ENCODE data around the gene DCDC1.

The DCDC1 gene

GRCh38 chr11:31141789-31142188 is 227.8 kb downstream of the DCDC1 start:
- H3K4me1 ChIP-seq (ENCODE audit: control insufficient read depth, insufficient read depth, low read length): no peaks in the 10 kb centered on the region
- no peaks in the 10 kb centered on the region for H3K9me3 ChIP-seq (ENCODE audit: control insufficient read depth, insufficient read depth, low read length)
- no CpG with 5 or more reads among the region's 6 CpGs for whole genome bisulfite sequencing (ENCODE audit: insufficient coverage, insufficient read length)
- H3K27ac ChIP-seq (ENCODE audit: low read length): no peak overlapping the region
- no peak overlapping the region for H3K4me3 ChIP-seq (ENCODE audit: low read length)
- DNase-seq (ENCODE audit: low read depth, low spot score): no peak
- H3K27me3 ChIP-seq (ENCODE audit: control insufficient read depth, insufficient read depth, low read length): no peaks in the 10 kb centered on the region
- H3K36me3 ChIP-seq (ENCODE audit: control insufficient read depth, insufficient read depth, low read length): no peaks in the 10 kb centered on the region

GRCh38 chr11:31139479-31139878 is 230.1 kb downstream of the DCDC1 start:
- no peak for DNase-seq (ENCODE audit: low read depth, low spot score)
- Histone ChIP-seq H3K4me1 (ENCODE audit: control insufficient read depth, insufficient read depth, low read length) (no peaks in the 10 kb centered on the region), H3K27ac (ENCODE audit: low read length) (no peak overlapping the region), H3K36me3 (ENCODE audit: control insufficient read depth, insufficient read depth, low read length) (no peaks in the 10 kb centered on the region), H3K9me3 (ENCODE audit: control insufficient read depth, insufficient read depth, low read length) (no peaks in the 10 kb centered on the region), H3K27me3 (ENCODE audit: control insufficient read depth, insufficient read depth, low read length) (no peaks in the 10 kb centered on the region), H3K4me3 (ENCODE audit: low read length) (no peak overlapping the region)
- no CpG with 5 or more reads among the region's 4 CpGs for WGBS (ENCODE audit: insufficient coverage, insufficient read length)

- DNase-seq (ENCODE audit: low read depth, low spot score): no peak
- Histone ChIP-seq H3K27ac (ENCODE audit: low read length) (no peak overlapping the region), H3K27me3 (ENCODE audit: control insufficient read depth, insufficient read depth, low read length) (no peaks in the 10 kb centered on the region), H3K36me3 (ENCODE audit: control insufficient read depth, insufficient read depth, low read length) (no peaks in the 10 kb centered on the region), H3K9me3 (ENCODE audit: control insufficient read depth, insufficient read depth, low read length) (no peaks in the 10 kb centered on the region), H3K4me1 (ENCODE audit: control insufficient read depth, insufficient read depth, low read length) (no peaks in the 10 kb centered on the region), H3K4me3 (ENCODE audit: low read length) (no peak overlapping the region)
- WGBS (ENCODE audit: insufficient coverage, insufficient read length): no CpG with 5 or more reads among the region's 6 CpGs
These were observed 236.8 kb downstream of the DCDC1 start for GRCh38 chr11:31132531-31133421.

- Histone ChIP-seq H3K9me3 (ENCODE audit: control insufficient read depth, insufficient read depth, low read length) (no peaks in the 10 kb centered on the region), H3K27me3 (ENCODE audit: control insufficient read depth, insufficient read depth, low read length) (no peaks in the 10 kb centered on the region), H3K4me3 (ENCODE audit: low read length) (no peak overlapping the region), H3K4me1 (ENCODE audit: control insufficient read depth, insufficient read depth, low read length) (no peaks in the 10 kb centered on the region; the same call in 1 of the 2 replicates), H3K27ac (ENCODE audit: low read length) (no peak overlapping the region), H3K36me3 (ENCODE audit: control insufficient read depth, insufficient read depth, low read length) (no peaks in the 10 kb centered on the region)
- DNase-seq (ENCODE audit: low read depth, low spot score): no peak
- no CpG with 5 or more reads among the region's 1 CpG for WGBS (ENCODE audit: insufficient coverage, insufficient read length)
These were observed 237.8 kb downstream of the DCDC1 start for GRCh38 chr11:31131760-31132159.

- WGBS (ENCODE audit: insufficient coverage, insufficient read length): no CpG with 5 or more reads among the region's 3 CpGs
- H3K9me3 ChIP-seq (ENCODE audit: control insufficient read depth, insufficient read depth, low read length): no peaks in the 10 kb centered on the region
- no peak overlapping the region for H3K27ac ChIP-seq (ENCODE audit: low read length)
- H3K27me3 ChIP-seq (ENCODE audit: control insufficient read depth, insufficient read depth, low read length): no peaks in the 10 kb centered on the region
- no peaks in the 10 kb centered on the region; the same call in 1 of the 2 replicates for H3K4me1 ChIP-seq (ENCODE audit: control insufficient read depth, insufficient read depth, low read length)
- H3K4me3 ChIP-seq (ENCODE audit: low read length): no peak overlapping the region
- no peak for DNase-seq (ENCODE audit: low read depth, low spot score)
- H3K36me3 ChIP-seq (ENCODE audit: control insufficient read depth, insufficient read depth, low read length): no peaks in the 10 kb centered on the region
These were observed 242.2 kb downstream of the DCDC1 start for GRCh38 chr11:31127290-31127689.

GRCh38 chr11:31120428-31120827 is 249.1 kb downstream of the DCDC1 start:
- no CpG with 5 or more reads among the region's 1 CpG for WGBS (ENCODE audit: insufficient coverage, insufficient read length)
- H3K27me3 ChIP-seq (ENCODE audit: control insufficient read depth, insufficient read depth, low read length): no peaks in the 10 kb centered on the region
- H3K27ac ChIP-seq (ENCODE audit: low read length): no peak overlapping the region
- H3K4me1 ChIP-seq (ENCODE audit: control insufficient read depth, insufficient read depth, low read length): no peaks in the 10 kb centered on the region; the same call in 1 of the 2 replicates
- H3K4me3 ChIP-seq (ENCODE audit: low read length): no peak overlapping the region
- H3K9me3 ChIP-seq (ENCODE audit: control insufficient read depth, insufficient read depth, low read length): no peaks in the 10 kb centered on the region
- no peak for DNase-seq (ENCODE audit: low read depth, low spot score)
- no peaks in the 10 kb centered on the region; the same call in 1 of the 2 replicates for H3K36me3 ChIP-seq (ENCODE audit: control insufficient read depth, insufficient read depth, low read length)

GRCh38 chr11:31118566-31118965 is 251.0 kb downstream of the DCDC1 start:
- Histone ChIP-seq H3K4me3 (ENCODE audit: low read length) (no peak overlapping the region), H3K27me3 (ENCODE audit: control insufficient read depth, insufficient read depth, low read length) (no peaks in the 10 kb centered on the region), H3K27ac (ENCODE audit: low read length) (no peak overlapping the region), H3K4me1 (ENCODE audit: control insufficient read depth, insufficient read depth, low read length) (no peaks in the 10 kb centered on the region; the same call in 1 of the 2 replicates), H3K9me3 (ENCODE audit: control insufficient read depth, insufficient read depth, low read length) (no peaks in the 10 kb centered on the region), H3K36me3 (ENCODE audit: control insufficient read depth, insufficient read depth, low read length) (no peaks in the 10 kb centered on the region; the same call in 1 of the 2 replicates)
- no peak for DNase-seq (ENCODE audit: low read depth, low spot score)
- no CpG with 5 or more reads among the region's 6 CpGs for WGBS (ENCODE audit: insufficient coverage, insufficient read length)

GRCh38 chr11:31117038-31117437 is 252.5 kb downstream of the DCDC1 start:
- H3K4me1 ChIP-seq (ENCODE audit: control insufficient read depth, insufficient read depth, low read length): no peaks in the 10 kb centered on the region; the same call in 1 of the 2 replicates
- H3K9me3 ChIP-seq (ENCODE audit: control insufficient read depth, insufficient read depth, low read length): no peaks in the 10 kb centered on the region
- H3K27me3 ChIP-seq (ENCODE audit: control insufficient read depth, insufficient read depth, low read length): no peaks in the 10 kb centered on the region
- no peak overlapping the region for H3K4me3 ChIP-seq (ENCODE audit: low read length)
- H3K27ac ChIP-seq (ENCODE audit: low read length): no peak overlapping the region
- DNase-seq (ENCODE audit: low read depth, low spot score): no peak
- WGBS (ENCODE audit: insufficient coverage, insufficient read length): no CpG with 5 or more reads among the region's 2 CpGs
- no peaks in the 10 kb centered on the region; the same call in 1 of the 2 replicates for H3K36me3 ChIP-seq (ENCODE audit: control insufficient read depth, insufficient read depth, low read length)

GRCh38 chr11:31114442-31114841 is 255.1 kb downstream of the DCDC1 start:
- Histone ChIP-seq H3K4me3 (ENCODE audit: low read length) (no peak overlapping the region), H3K4me1 (ENCODE audit: control insufficient read depth, insufficient read depth, low read length) (no peaks in the 10 kb centered on the region; the same call in 1 of the 2 replicates), H3K36me3 (ENCODE audit: control insufficient read depth, insufficient read depth, low read length) (no peaks in the 10 kb centered on the region; the same call in 1 of the 2 replicates), H3K27me3 (ENCODE audit: control insufficient read depth, insufficient read depth, low read length) (no peaks in the 10 kb centered on the region), H3K27ac (ENCODE audit: low read length) (no peak overlapping the region), H3K9me3 (ENCODE audit: control insufficient read depth, insufficient read depth, low read length) (no peaks in the 10 kb centered on the region)
- no CpG with 5 or more reads among the region's 2 CpGs for WGBS (ENCODE audit: insufficient coverage, insufficient read length)
- DNase-seq (ENCODE audit: low read depth, low spot score): no peak

GRCh38 chr11:31110830-31111229 is 258.7 kb downstream of the DCDC1 start:
- no peaks in the 10 kb centered on the region for H3K9me3 ChIP-seq (ENCODE audit: control insufficient read depth, insufficient read depth, low read length)
- H3K27ac ChIP-seq (ENCODE audit: low read length): no peak overlapping the region
- no peak for DNase-seq (ENCODE audit: low read depth, low spot score)
- no peaks in the 10 kb centered on the region for H3K36me3 ChIP-seq (ENCODE audit: control insufficient read depth, insufficient read depth, low read length)
- no peaks in the 10 kb centered on the region for H3K27me3 ChIP-seq (ENCODE audit: control insufficient read depth, insufficient read depth, low read length)
- H3K4me1 ChIP-seq (ENCODE audit: control insufficient read depth, insufficient read depth, low read length): no peaks in the 10 kb centered on the region; the same call in 1 of the 2 replicates
- no CpG with 5 or more reads among the region's 4 CpGs for WGBS (ENCODE audit: insufficient coverage, insufficient read length)
- H3K4me3 ChIP-seq (ENCODE audit: low read length): no peak overlapping the region

Data from iPS DF 6.9 (cell line).